Measurements from ENCODE around the gene OCSTAMP. TPM values are rescaled to one million over a fixed set of nuclear protein-coding genes. Genes with fewer than 3 reads are reported as not detected.

Gene OCSTAMP
- total and polyA plus RNA-seq, 2 donors (not counting 3 experiments of a cell fraction or from before 2014, with no cell fraction given): not detected

DNA sequence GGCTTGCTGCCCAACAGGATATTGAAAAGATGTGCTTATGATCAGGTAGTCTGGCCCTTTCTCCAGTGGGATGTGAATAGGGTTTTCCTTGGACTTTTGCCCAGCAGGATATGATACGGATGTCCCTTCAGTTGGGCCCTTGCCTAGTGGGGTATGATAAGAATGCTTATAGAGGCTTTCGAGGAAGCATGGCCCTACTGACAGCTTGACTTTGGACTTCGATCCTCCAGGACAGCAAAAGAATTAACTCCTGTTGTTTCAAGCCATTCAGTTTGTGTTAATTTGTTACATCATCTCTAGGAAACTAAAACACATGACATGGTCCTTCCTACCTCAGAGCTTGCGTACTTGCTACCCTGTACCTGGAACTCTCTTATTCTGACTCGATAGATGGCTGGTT is 27.3 kb downstream of the OCSTAMP start:
- no peaks in the 10 kb centered on the region for H3K36me3 ChIP-seq (ENCODE audit: control insufficient read depth in 2 of 2, extremely low read depth in 1 of 2, insufficient read depth in 2 of 2, low read length in 2 of 2)
- no peak overlapping the region for H2AFZ ChIP-seq (ENCODE audit: low read depth, low read length)
- ChIA-PET POLR2A (no interaction called here), CTCF (interaction anchor here (2.4 to 5.9 kb wide), 2 partner anchors 158 to 229 kb away, joined by 7 to 49 read pairs; no protein-coding TSS in a partner anchor)
- intact Hi-C loops (cut with micrococcal nuclease) (no loop called here), dilution Hi-C loops (cut with MboI; ENCODE audit: extremely low pct_ligation_motif_present, low sequenced_read_pairs) (no loop called here)
- no peaks in the 10 kb centered on the region for H3K4me1 ChIP-seq (ENCODE audit: control insufficient read depth, extremely low read depth, insufficient read depth, low read length)
- no peak overlapping the region for H3K4me2 ChIP-seq (ENCODE audit: insufficient read depth, low read length)
- no peak overlapping the region for H3K9ac ChIP-seq (replicated peaks; ENCODE audit: extremely low read depth, insufficient read depth, low read length)
- no peak overlapping the region for H3K27ac ChIP-seq (ENCODE audit: insufficient read depth, low read depth, low read length)
- H4K20me1 ChIP-seq (replicated peaks; ENCODE audit: control insufficient read depth, extremely low read depth, insufficient read depth, low read length): no peaks in the 10 kb centered on the region
- TF ChIP-seq GATA2 (IDR thresholded peaks at IDR 0.05; ENCODE audit: insufficient read depth, insufficient read length, low read depth, low read length): no peak
- TF ChIP-seq POLR2A (IDR thresholded peaks at IDR 0.05; ENCODE audit: low read depth, low read length): no peak
- TF ChIP-seq POLR2AphosphoS5 (IDR thresholded peaks at IDR 0.05; ENCODE audit: insufficient read depth, low read depth, low read length): no peak
- TF ChIP-seq, protein P1, sequence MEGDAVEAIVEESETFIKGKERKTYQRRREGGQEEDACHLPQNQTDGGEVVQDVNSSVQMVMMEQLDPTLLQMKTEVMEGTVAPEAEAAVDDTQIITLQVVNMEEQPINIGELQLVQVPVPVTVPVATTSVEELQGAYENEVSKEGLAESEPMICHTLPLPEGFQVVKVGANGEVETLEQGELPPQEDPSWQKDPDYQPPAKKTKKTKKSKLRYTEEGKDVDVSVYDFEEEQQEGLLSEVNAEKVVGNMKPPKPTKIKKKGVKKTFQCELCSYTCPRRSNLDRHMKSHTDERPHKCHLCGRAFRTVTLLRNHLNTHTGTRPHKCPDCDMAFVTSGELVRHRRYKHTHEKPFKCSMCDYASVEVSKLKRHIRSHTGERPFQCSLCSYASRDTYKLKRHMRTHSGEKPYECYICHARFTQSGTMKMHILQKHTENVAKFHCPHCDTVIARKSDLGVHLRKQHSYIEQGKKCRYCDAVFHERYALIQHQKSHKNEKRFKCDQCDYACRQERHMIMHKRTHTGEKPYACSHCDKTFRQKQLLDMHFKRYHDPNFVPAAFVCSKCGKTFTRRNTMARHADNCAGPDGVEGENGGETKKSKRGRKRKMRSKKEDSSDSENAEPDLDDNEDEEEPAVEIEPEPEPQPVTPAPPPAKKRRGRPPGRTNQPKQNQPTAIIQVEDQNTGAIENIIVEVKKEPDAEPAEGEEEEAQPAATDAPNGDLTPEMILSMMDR (IDR thresholded peaks at IDR 0.05; ENCODE audit: extremely low read depth in 1 of 2, insufficient read depth in 1 of 2, low read depth in 1 of 2, low read length in 2 of 2): no peak
- TF ChIP-seq, protein P2, sequence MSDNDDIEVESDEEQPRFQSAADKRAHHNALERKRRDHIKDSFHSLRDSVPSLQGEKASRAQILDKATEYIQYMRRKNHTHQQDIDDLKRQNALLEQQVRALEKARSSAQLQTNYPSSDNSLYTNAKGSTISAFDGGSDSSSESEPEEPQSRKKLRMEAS (IDR thresholded peaks at IDR 0.05; ENCODE audit: insufficient read depth, insufficient read length): no peak
- no peak for TF ChIP-seq EZH2 (IDR thresholded peaks at IDR 0.05; ENCODE audit: borderline replicate concordance, low read depth, low read length, severe bottlenecking)
- no peak for TF ChIP-seq FOS (IDR thresholded peaks at IDR 0.05; ENCODE audit: borderline replicate concordance, insufficient read depth, low read length)
- no peak for TF ChIP-seq MYC (IDR thresholded peaks at IDR 0.05; ENCODE audit: low read depth, low read length)
- no peak for TF ChIP-seq JUN (IDR thresholded peaks at IDR 0.05; ENCODE audit: borderline replicate concordance, insufficient read depth, insufficient read length, low read depth)
- BruUV-seq (replicated peaks): no TSS peak
- H3K9me3 ChIP-seq (replicated peaks; ENCODE audit: control insufficient read depth, insufficient read depth, low read length): no peaks in the 10 kb centered on the region
- H3K4me3 ChIP-seq (replicated peaks in 1 of 3; ENCODE audit: insufficient read depth in 1 of 3, low read depth in 1 of 3, low read length in 3 of 3): no peak overlapping the region
- H3K27me3 ChIP-seq (ENCODE audit: control insufficient read depth in 2 of 2, insufficient read depth in 2 of 2, low read length in 2 of 2): no peaks in the 10 kb centered on the region
- DNase-seq (ENCODE audit: low read depth, low spot score) (no peak), FAIRE-seq (no peak)
- no peaks in the 10 kb centered on the region for H3K9me1 ChIP-seq (replicated peaks; ENCODE audit: control insufficient read depth, extremely low read depth, insufficient read depth, low read length)
- H3K79me2 ChIP-seq (ENCODE audit: control insufficient read depth, insufficient read depth, low read length): no peaks in the 10 kb centered on the region

Data from endothelial cell of umbilical vein (primary cell).